ENCODE results near the gene CLTA.

Gene CLTA

GRCh38 chr9:36190388-36191289 is at the start of gene CLTA:
Gene CLTA, plus strand, starts transcription at chr9:36190921. Its CDS starts 136 bp downstream, at chr9:36191057.
- peak; percentile 98 for DNase-seq

GRCh38 chr9:36141288-36141687 is 49.4 kb upstream of the CLTA start:
- DNase-seq: peak in 1 of 2 experiments; percentile 8

- DNase-seq: no peak
These were observed 49.0 kb upstream of the CLTA start for GRCh38 chr9:36141761-36142160.

- DNase-seq: no peak
These were observed 48.0 kb upstream of the CLTA start for GRCh38 chr9:36142510-36143244.

GRCh38 chr9:36143245-36143641 is 47.5 kb upstream of the CLTA start:
- DNase-seq: no peak

GRCh38 chr9:36144309-36145232 is 46.1 kb upstream of the CLTA start:
- no peak for DNase-seq

- no peak for DNase-seq
These were observed 44.8 kb upstream of the CLTA start for GRCh38 chr9:36145970-36146369.

- no peak for DNase-seq
These were observed 44.1 kb upstream of the CLTA start for GRCh38 chr9:36146651-36147050.

- no peak for DNase-seq
These were observed 43.1 kb upstream of the CLTA start for GRCh38 chr9:36147441-36148175.

- DNase-seq: no peak
These were observed 42.2 kb upstream of the CLTA start for GRCh38 chr9:36148311-36149051.

GRCh38 chr9:36149197-36149596 is 41.5 kb upstream of the CLTA start:
- DNase-seq: no peak

GRCh38 chr9:36150574-36151315 is 40.0 kb upstream of the CLTA start:
- DNase-seq: no peak

GRCh38 chr9:36151316-36152210 is 39.2 kb upstream of the CLTA start:
- no peak for DNase-seq

- no peak for DNase-seq
These were observed 37.8 kb upstream of the CLTA start for GRCh38 chr9:36152741-36153438.

GRCh38 chr9:36153746-36154145 is 37.0 kb upstream of the CLTA start:
- no peak for DNase-seq

GRCh38 chr9:36154331-36154952 is 36.3 kb upstream of the CLTA start:
- no peak for DNase-seq

- DNase-seq: no peak
These were observed 34.6 kb upstream of the CLTA start for GRCh38 chr9:36156116-36156515.

GRCh38 chr9:36158122-36158521 is 32.6 kb upstream of the CLTA start:
- no peak for DNase-seq

GRCh38 chr9:36158917-36159316 is 31.8 kb upstream of the CLTA start:
- no peak for DNase-seq

Data from NCI-H524 (cell line).